ENCODE measurements around the gene RHOBTB1. TPM values are rescaled to one million over a fixed set of nuclear protein-coding genes. Genes with fewer than 3 reads are reported as not detected.

Gene RHOBTB1
- total and polyA plus RNA-seq, 12 donors: 4.3 to 20.5 (median 12.3) TPM

GRCh38 chr10:60825520-60825919, 118.5 kb downstream of the RHOBTB1 start:
- intact Hi-C loops (cut with DNase I): loop anchor here in 4 of 10 donors (5.0 to 10.0 kb wide), 4 partner anchors 49 to 619 kb away; partner anchors contain the start of gene RHOBTB1 (in 1 of the 4)
- no peak overlapping the region for H3K27ac ChIP-seq
- DNase-seq (no peak), ATAC-seq (no peak)
- H3K36me3 ChIP-seq: no peaks in the 10 kb centered on the region
- H3K4me1 ChIP-seq: peaks cover 0 to 41% (median 25%) of the 10 kb centered on the region in 9 donors
- no peak for TF ChIP-seq CTCF (IDR thresholded peaks at IDR 0.05)
- no peak overlapping the region for H3K4me3 ChIP-seq
- no peaks in the 10 kb centered on the region for H3K9me3 ChIP-seq
- H3K27me3 ChIP-seq: no peaks in the 10 kb centered on the region
- 83 to 87% methylated on average over 4 of the region's 4 CpGs for WGBS, 2 donors

GRCh38 chr10:60823324-60823723, 120.7 kb downstream of the RHOBTB1 start:
- TF ChIP-seq CTCF (IDR thresholded peaks at IDR 0.05): no peak
- ATAC-seq: no peak
- intact Hi-C loops (cut with DNase I): loop anchor here in 3 of 10 donors (10.0 kb wide), 3 partner anchors 51 to 621 kb away; no protein-coding TSS in a partner anchor
- no peaks in the 10 kb centered on the region for H3K27me3 ChIP-seq
- no peak overlapping the region for H3K27ac ChIP-seq
- WGBS, 2 donors: 91 to 98% methylated on average over 1 of the region's 1 CpG
- H3K9me3 ChIP-seq: no peaks in the 10 kb centered on the region
- H3K36me3 ChIP-seq: no peaks in the 10 kb centered on the region
- no peak for DNase-seq
- peaks cover 0 to 52% (median 30%) of the 10 kb centered on the region in 9 donors for H3K4me1 ChIP-seq
- H3K4me3 ChIP-seq: no peak overlapping the region

GRCh38 chr10:60822809-60823208, 121.2 kb downstream of the RHOBTB1 start:
- H3K27me3 ChIP-seq: no peaks in the 10 kb centered on the region
- H3K9me3 ChIP-seq: no peaks in the 10 kb centered on the region
- 75 to 77% methylated on average over 4 of the region's 4 CpGs for WGBS, 2 donors
- DNase-seq (no peak), ATAC-seq (no peak)
- no peak for TF ChIP-seq CTCF (IDR thresholded peaks at IDR 0.05)
- H3K4me3 ChIP-seq: no peak overlapping the region
- intact Hi-C loops (cut with DNase I): loop anchor here in 3 of 10 donors (10.0 kb wide), 3 partner anchors 52 to 622 kb away; no protein-coding TSS in a partner anchor
- no peaks in the 10 kb centered on the region for H3K36me3 ChIP-seq
- no peak overlapping the region for H3K27ac ChIP-seq
- peaks cover 0 to 50% (median 25%) of the 10 kb centered on the region in 9 donors for H3K4me1 ChIP-seq

- no peak overlapping the region for H3K27ac ChIP-seq
- WGBS, 2 donors: 63 to 75% methylated on average over 2 of the region's 2 CpGs
- H3K36me3 ChIP-seq: no peaks in the 10 kb centered on the region
- no peak for DNase-seq
- no peak for ATAC-seq
- no peak overlapping the region for H3K4me3 ChIP-seq
- no peaks in the 10 kb centered on the region for H3K9me3 ChIP-seq
- peaks cover 0 to 44% (median 20%) of the 10 kb centered on the region in 9 donors for H3K4me1 ChIP-seq
- intact Hi-C loops (cut with DNase I): loop anchor here in 4 of 10 donors (2.0 to 10.0 kb wide), 4 partner anchors 53 to 623 kb away; no protein-coding TSS in a partner anchor
- no peak for TF ChIP-seq CTCF (IDR thresholded peaks at IDR 0.05)
- H3K27me3 ChIP-seq: no peaks in the 10 kb centered on the region
Measured at GRCh38 chr10:60821656-60822055, 122.3 kb downstream of the RHOBTB1 start.
